HG03571 (cell line): Measurements from ENCODE around the gene ADCY9.
"Not testable (repeated sequence)": the region's sequence is repeated elsewhere in the genome, so short reads cannot be mapped to it uniquely, and the experiment has no call there.

Experiments
- ATAC-seq: cut with Tn5 transposase; IDR thresholded peaks from one replicate; pipeline ENCODE4 v1.9.1; 2021; ENCODE audit not compliant: unreplicated experiment

ADCY9 gene

DNA sequence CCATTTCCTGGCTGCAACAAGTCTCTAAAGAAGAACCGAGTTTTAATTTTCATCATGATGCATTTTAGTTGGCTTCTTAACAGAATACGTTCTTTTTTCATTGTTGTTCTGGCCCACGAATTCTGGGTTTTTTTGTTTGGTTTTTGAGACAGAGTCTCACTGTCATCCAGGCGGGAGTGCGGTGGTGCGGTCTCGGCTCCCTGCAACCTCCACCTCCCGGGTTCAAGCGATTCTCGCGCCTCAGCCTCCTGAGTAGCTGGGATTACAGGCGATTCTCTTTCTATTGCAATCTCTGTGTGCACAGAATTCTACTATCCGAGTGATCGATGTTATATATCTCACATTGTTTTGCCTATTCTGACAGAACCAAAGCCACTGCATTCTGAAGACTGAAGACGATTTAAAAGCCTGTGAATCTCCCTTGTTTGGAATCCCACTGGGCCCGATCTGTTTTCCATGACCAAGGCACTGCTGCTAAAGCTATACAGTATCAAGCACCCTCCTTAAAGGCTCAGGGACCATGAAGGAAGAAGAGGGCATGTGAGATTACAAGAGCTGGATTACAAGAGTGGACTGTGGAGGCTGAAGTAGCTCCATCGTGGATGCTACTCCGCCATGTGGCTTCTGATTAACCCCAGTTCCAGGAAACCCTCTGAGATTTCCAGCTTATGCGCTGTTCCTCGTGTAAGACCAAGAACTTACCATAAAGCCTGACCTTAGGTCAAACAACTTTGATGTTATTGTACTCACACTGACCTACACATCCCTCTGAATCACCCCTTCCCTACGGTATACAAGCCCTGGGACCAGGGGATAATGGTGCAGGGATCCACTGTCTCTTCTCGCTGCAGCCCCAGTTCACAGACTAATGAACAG lies 44.3 kb downstream of the ADCY9 start:
- no peak for ATAC-seq

DNA sequence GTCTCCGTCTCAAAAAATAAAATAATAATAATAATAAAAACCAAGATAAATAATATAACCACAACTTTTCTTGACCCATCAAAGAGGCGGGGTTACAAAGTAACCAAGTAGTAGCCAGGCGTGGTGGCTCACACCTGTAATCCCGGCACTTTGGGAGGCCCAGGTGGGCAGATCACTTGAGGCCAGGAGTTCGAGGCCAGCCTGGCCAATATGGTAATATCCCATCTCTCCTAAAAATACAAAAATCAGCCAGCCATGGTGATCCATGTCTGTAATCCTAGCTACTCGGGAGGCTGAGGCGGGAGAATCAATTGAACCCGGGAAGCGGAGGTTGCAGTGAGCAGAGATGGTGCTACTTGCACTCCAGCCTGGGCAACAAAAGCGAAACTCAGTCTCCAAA lies 45.3 kb downstream of the ADCY9 start:
- ATAC-seq = no peak

DNA sequence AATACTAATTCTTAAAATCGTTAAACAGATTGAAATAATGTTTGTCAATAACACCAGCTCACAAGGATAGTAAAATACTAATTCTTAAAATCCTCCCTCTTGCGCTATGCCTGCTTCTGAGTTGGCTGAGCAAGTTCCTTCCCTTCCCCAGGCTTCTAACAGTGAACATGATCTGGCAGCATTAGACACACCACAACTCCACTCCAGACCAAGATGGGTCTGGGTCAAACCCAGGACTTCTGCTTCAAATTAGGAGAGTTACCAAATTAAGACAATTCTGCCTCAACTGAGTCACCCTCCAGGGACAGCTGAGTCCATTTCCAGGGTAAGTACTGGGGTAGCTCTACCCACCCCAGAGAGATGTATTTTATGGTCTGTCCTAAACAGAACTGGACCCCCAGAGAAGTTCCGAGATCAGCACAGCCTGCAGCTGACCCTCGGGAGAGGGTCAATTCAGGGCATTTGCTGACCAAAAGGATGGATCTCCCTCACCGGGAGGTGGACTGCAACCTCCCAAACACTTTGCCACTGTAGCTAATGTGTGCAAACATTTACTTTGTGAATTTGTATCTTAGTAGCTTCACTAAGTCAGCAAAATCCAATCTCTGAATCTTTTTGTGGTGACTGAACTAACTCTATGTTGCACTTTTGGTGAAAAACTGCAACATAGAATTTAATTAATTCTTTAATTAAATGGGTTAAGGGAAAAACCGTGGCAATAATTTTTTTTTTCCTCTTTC lies 48.8 kb downstream of the ADCY9 start:
- no peak for ATAC-seq

DNA sequence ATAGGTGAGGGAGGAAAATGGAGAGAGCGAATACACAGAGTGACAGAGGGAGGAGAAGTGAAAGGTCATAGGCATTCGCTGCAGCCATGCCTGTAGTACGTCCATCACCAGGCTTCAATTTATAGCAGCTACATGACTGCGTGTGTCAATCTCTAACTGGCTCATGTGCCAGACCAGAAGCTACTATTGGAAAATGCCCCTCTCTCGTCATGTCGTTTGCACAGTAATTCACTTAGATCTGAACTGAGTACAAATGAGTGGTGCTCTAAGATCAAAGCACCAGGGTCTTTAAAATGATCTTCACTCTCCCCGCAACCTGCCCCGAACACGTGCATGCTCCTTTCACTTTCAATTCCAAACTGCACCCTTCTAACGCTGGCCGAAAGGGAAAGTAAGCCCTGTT lies 51.3 kb downstream of the ADCY9 start:
- ATAC-seq = no peak

DNA sequence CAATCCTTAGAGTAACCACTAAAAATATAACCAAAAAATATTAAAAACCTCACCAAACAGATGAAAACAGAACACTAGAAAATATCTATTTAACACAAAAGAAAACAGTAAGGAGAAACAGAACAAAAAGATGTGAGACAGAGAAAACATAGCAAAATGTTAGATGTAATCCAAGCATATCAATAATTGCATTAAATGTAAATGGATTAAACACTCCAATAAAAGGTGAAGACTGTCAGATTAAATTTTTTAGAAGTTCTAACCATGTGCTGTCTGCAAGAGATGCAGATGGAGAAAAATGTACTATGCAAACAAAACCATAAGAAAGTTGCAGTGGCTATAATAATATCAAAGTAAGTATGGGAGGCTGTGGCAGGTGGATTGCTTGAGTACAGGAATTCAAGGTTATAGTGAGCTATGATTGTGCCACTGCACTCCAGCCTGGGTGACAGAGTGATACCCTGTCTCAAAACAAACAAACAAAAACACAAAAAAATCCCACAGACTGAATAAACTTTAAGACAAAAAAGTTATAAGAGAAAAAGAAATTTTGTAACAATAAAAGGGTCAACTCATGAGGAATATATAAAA lies 53.9 kb downstream of the ADCY9 start:
- no peak for ATAC-seq

DNA sequence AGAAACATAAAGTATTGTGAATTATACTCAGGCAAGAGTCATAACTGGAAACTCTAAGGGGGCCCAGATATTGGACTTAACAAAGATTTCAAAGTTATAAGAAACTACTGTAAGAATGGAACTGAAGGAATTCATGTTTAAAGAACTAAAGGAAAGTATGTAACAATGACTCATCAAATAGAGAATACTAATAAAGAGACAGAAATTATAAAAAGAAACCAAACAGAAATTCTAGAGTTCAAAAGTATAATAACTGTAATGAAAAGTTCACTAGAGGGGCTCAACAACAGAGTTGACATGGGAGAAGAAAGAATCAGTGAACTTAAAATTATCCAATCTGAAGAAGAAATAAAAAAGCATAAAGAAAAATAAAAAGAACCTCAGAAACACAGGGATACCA lies 55.4 kb downstream of the ADCY9 start:
- no peak for ATAC-seq

DNA sequence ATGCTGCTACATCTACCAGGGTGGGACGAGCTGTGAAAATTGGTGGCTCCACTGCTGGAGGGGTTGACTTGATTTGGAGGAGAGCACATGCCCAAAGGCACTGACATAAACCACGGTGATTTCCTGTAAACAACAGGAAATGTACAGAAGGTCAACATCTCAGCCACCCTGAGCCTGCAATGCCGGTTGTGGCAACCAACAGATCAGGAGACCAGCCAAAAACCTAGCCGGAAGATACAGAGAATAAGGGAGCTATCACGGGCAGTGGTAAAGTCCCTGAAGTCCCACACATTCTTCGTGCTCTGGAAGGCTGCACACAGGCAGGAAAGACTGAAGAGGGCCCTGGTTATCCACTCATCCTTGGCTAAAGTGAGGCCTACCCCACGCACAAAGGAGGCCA lies 56.2 kb downstream of the ADCY9 start:
- ATAC-seq = no peak

DNA sequence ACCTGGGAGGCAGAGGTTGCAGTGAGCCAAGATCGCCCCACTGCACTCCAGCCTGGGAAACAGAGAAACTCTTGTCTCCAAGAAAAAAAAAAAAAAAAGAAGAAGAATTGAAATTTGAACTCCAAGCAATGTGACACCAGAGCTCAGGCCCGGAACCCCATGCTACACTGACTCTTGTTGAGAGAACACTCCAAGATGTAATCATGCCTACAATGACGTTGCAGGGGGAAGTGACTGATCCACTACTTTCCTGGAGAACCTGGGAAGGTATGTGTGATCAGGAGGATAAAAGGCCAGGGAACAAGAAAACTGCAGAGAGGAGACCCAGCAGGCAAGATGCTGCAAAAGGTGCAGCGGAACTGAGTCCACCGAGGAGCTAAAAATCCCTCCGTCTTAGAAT lies 57.9 kb downstream of the ADCY9 start:
- no peak for ATAC-seq

DNA sequence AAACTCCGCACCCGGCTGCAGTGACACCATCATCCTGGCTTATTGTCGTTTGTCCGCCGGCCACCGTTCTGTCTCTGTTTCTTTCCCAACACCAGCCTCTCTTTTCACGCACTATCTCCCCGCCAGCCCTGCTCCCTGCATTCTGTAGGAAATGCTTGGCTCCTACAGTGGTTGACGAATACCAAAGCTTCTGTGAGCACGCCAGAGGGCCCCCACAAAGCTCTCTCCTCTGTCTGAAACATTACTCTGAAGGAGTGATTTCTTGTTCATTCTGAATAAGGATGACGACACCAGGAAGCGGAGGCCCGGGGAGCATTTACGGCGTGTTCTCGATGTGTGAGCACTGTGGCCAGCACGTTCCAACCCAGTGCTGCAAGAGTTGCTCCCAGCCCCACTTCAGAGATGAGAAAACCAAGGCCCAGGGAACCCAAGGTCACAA lies 58.8 kb downstream of the ADCY9 start:
- no peak for ATAC-seq

DNA sequence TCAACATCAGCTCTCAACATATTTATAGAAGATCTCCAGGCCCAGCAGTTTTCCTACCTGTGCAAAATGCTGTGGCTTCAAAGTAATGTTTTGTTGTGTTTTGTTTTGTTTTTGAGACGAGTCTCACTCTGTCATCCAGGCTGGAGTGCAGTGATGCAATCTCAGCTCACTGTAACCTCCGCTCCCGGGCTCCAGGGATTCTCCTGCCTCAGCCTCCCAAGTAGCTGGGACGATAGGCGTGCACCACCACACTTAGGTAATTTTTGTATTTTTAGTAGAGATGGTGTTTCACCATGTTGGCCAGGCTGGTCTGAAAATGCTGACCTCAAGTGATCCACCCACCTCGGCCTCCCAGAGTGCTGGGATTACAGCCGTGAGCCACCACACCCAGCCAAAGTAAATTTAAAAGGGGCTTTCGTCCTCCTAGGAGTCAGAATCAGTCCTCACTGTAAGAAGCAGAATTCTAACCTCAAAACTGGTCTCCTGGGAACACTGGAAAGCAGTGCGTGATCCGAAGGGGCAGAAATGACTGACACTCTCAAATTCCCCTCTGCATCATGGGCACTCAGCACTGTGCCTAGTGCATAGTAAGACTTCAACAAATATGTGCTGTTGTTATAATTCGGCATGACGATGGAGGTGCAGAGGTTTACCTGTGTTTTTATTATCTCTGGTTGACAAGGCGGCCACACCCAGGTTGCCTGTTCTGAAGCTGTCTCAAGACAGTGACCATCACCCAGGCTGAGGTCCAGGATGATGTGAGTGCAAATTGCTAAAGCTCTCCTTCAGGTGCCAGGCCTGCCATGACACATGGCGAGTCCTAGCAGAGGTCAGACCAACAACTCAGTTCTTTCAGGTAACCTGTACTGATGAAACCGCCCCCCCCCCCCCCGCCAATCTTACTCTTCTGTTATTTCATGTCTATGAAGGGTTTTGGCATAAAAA lies 59.8 kb downstream of the ADCY9 start:
- ATAC-seq = no peak

DNA sequence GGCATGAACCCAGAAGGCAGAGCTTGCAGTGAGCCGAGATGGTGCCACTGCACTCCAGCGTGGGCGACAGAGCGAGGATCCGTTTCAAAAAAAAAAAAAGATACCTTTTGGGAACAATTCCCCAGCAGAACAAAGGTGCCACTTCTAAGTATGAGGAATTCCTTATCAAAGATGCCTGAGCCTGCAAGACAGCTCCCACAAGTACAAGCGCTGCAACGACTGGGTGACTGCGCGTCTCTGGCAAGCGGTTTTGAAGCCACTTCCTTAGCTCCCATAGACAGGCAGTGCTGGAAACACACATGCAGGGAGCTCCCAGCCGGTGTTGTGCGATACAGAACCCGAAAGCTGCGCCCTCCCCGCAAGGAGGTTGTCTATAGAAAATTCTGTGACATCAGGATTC lies 60.5 kb downstream of the ADCY9 start:
- ATAC-seq = no peak

DNA sequence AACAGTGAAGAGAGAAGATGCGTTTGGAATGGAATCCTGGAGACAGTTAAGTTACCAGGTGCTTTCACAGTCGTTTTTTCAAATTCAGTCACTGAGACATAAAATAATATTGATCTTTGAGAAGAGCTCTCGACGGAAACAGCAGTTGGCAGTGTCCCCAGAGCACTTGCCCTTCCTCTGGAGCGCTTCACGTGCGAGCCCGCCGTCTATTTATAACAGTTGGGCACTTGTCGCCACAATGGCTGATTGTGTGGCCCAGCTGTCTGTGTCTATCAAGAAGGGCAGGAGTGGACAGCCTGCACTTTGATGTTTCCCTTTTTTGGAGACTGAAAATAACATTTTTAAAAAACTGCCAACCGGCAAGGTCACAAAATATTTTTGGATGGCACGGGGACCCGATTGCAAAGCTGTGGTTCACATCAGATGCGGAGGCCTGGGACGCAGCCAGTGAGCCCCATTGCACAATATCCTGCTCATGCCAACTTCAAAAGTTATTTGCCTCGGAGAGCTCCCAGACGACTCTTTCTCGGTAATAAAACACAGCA lies 62.9 kb downstream of the ADCY9 start:
- no peak for ATAC-seq

DNA sequence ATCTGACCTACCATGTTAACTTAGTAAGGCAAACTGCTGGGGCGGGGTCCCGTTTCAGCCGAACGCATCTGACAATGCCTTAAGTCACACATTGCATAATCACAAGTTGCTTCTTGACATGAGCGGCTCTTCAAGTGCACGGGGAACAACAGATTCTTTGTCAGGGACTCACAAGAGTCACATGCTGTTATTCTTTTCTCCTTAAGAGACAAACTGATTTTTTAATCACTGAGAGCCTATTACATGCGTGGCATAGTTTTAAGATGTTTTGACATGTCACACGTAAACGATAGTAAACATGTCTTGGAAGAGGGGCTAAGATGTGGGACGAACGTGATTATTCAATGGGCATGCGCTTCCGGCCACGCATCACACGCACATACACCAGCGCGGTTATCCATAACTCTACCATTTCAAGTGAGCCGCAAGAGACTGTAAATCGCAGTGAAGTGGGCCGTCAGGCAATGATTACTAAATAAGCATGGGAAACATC lies 63.4 kb downstream of the ADCY9 start:
- ATAC-seq = no peak

DNA sequence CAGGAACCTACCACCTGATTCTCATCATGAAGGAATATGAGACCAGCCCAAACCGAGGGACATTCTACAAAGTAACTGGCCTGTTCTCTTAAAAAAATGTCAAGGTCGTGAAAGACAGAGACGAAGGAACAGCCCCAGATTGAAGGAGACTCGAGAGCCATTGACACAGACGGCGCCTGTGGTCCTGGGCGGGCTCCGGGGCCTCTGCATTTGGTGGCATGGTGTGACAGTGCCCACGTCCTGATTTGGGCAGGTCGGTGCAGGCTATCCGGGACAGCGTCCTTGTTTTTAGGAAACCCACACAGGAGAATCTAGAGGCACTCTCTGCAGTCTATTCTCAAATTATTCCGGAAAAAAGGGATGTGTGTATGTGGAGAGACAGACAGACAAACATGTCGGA lies 64.1 kb downstream of the ADCY9 start:
- no peak for ATAC-seq

DNA sequence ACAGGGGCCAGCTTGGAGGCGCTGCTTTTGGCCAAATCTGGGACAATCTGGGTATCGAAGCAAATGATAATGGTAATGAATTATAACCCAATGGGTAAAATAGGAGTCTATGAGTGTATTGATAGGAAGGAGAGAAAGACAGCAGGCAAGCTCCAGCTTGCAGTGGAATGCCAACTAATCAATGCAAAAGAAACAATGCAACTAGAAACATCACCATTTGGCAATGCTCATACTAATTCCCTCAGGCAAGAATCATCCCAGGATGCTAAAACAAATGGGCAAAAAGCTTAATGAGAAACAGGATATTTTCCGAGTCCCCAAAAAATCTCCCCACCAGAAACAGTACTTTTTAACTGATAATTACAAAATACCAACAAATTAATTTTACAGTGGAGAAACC lies 64.7 kb downstream of the ADCY9 start:
- no peak for ATAC-seq

DNA sequence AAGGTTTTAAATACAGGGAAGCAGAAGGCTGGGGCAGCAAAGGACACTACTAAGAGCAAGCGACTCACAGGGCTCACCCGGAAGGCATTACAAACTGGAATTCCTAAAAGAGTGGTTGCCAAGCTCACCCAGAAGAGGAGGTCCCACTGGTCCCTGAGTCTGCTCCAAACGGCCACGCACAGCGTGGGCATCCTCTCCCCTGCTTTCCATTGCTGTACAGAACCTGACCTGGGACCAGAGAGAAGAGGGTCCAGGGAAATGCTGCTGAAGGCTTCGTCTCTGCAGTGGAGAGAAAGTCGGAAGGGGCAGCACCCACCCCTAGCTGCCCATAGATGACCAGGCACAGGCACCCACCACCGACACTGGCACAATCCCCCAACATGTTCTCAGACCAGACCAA lies 67.2 kb downstream of the ADCY9 start:
- ATAC-seq = no peak

DNA sequence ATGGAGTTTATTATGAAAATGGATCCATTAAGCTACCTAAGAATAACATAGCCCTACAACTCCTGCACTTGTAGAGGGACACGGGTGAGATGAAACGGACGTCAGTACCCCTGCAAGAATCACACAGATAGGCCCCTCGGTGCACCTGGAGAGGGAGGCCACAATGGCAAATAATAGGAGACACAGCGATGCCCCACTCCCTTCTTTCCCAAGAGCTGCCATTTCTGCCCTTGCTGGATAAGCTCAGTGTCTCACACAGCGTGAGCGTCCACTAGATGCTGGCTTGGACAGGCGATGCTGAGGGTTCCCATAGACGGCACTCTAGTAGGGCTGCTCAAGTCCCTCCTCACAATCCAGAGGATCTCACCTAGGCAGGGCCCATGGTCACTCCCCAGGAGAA lies 67.8 kb downstream of the ADCY9 start:
- no peak for ATAC-seq

DNA sequence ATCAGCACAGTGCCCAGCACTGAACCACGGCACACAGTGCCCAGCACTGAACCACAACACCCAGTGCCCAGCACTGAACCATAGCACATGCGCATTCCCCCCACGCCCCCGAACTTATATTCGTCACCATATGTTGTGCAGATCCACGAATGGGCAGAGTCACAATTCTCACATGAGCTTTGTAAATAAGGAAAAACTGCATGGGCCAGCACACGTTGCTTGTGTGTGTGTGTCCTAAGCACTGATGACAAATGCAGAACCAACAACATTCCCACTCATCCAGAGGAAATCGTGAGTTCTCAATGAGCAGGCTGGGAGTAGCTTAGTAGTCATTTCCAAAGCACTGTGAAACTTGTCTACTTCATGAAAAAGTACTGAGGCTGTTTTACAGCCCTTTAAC lies 70.0 kb downstream of the ADCY9 start:
- ATAC-seq = no peak

DNA sequence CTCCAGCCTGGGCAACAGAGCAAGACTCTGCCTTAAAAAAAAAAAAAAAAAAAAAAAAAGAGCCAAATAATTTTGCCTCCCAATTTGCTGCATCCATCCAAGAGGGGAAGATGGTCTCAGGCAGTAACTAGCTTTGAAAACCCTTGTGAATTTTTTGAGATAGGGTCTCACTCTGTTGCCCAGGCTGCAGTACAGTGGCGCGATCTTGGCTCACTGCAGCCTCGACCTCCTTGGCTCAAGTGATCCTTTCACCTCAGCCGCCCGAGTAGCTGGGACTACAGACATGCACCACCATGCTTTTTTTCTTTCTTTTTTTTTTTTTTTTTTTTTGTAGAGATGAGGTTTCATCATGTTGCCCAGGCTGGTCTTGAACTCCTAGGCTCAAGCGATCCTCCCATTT lies 70.7 kb downstream of the ADCY9 start:
- not testable (repeated sequence) for ATAC-seq

DNA sequence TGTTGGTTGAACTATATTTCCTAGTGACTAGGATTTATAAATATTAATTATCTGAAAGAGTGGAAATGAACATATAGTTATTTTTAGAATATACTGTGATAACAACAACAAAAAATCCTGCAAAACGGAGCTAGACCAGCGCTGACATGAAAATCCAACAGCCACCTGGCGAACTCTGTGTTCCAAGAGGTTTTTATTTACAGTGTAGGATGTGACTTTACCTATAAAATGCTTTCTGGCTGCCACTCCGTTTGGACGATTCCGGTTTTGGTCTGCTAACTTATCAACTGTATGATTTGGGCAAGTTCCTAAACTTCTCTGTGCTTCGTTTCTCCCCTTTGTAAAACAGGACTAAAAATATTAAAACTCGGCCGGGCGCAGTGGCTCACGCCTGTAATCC lies 73.7 kb downstream of the ADCY9 start:
- ATAC-seq = no peak
